ENCODE results near the gene C18orf32. TPM values are rescaled to one million over a fixed set of nuclear protein-coding genes. Genes with fewer than 3 reads are reported as not detected.
A peak's percentile ranks its signal among the peaks of the same experiment; 100 is the strongest.
"Not testable (repeated sequence)": the region's sequence is repeated elsewhere in the genome, so short reads cannot be mapped to it uniquely, and the experiment has no call there.

C18orf32 gene
- total RNA-seq, 4 donors from 2014 or later = 10.0 to 50.2 (median 28.1) TPM

- WGBS, 2 donors (ENCODE audit: low coverage in 1 of 2) = 83 to 94% methylated on average over 3 to 4 of the region's 4 CpGs
- intact Hi-C loops (cut with DNase I; ENCODE audit: low total_unique reads) = no loop called here
- no peak for TF ChIP-seq POLR2AphosphoS5 (IDR thresholded peaks at IDR 0.05)
- no peak for TF ChIP-seq CTCF (IDR thresholded peaks at IDR 0.05)
These were observed 29.4 kb downstream of the C18orf32 start for GRCh38 chr18:49457616-49458015.

GRCh38 chr18:49456794-49457193, 30.2 kb downstream of the C18orf32 start:
- TF ChIP-seq EP300 (IDR thresholded peaks at IDR 0.05; ENCODE audit: low read depth) (no peak), POLR2AphosphoS5 (IDR thresholded peaks at IDR 0.05) (no peak), CTCF (IDR thresholded peaks at IDR 0.05) (no peak), POLR2A (IDR thresholded peaks at IDR 0.05) (no peak)
- in situ Hi-C loops (cut with MboI; ENCODE audit: low pct_ligation_motif_present in 1 of 4, low pct_unique_long_range_greater_than_20kb in 1 of 4, low sequenced_read_pairs in 3 of 4) (no loop called here), intact Hi-C loops (cut with DNase I; ENCODE audit: low total_unique reads) (no loop called here)
- Histone ChIP-seq H3K9me3 (no peaks in the 10 kb centered on the region), H3K4me1 (peaks cover 0 to 22% (median 13%) of the 10 kb centered on the region in 4 donors), H3K36me3 (no peaks in the 10 kb centered on the region), H3K4me3 (no peak overlapping the region), H3K27me3 (no peaks in the 10 kb centered on the region), H3K27ac (no peak overlapping the region)
- DNase-seq = no peak
- WGBS, 2 donors (ENCODE audit: low coverage in 1 of 2) = 40 to 80% methylated on average over 1 of the region's 1 CpG

More at GRCh38 chr18:49457616-49458015, 29.4 kb downstream of the C18orf32 start:
- Histone ChIP-seq H3K27ac (no peak overlapping the region), H3K4me1 (peaks cover 0 to 22% (median 13%) of the 10 kb centered on the region in 4 donors), H3K4me3 (no peak overlapping the region), H3K36me3 (no peaks in the 10 kb centered on the region), H3K27me3 (no peaks in the 10 kb centered on the region), H3K9me3 (no peaks in the 10 kb centered on the region)
- in situ Hi-C loops (cut with MboI; ENCODE audit: low pct_ligation_motif_present in 1 of 4, low pct_unique_long_range_greater_than_20kb in 1 of 4, low sequenced_read_pairs in 3 of 4) = no loop called here
- no peak for DNase-seq

GRCh38 chr18:49452534-49452933, 34.5 kb downstream of the C18orf32 start:
- intact Hi-C loops (cut with DNase I; ENCODE audit: low total_unique reads); in situ Hi-C loops (cut with MboI; ENCODE audit: low pct_ligation_motif_present in 1 of 4, low pct_unique_long_range_greater_than_20kb in 1 of 4, low sequenced_read_pairs in 3 of 4): not testable (repeated sequence)
- WGBS, 2 donors (ENCODE audit: low coverage in 1 of 2) = no CpG with 5 or more reads among the region's 12 CpGs

GRCh38 chr18:49447810-49448745, 39.0 kb downstream of the C18orf32 start:
- no peaks in the 10 kb centered on the region for H3K36me3 ChIP-seq
- H3K27ac ChIP-seq = no peak overlapping the region
- DNase-seq = peak; percentile 21
- in situ Hi-C loops (cut with MboI; ENCODE audit: low pct_ligation_motif_present in 1 of 4, low pct_unique_long_range_greater_than_20kb in 1 of 4, low sequenced_read_pairs in 3 of 4) = loop anchor here in 3 of 4 donors (25.0 kb wide), 2 partner anchors 186 to 761 kb away; no protein-coding TSS in a partner anchor
- H3K4me3 ChIP-seq = no peak overlapping the region
- TF ChIP-seq POLR2A (IDR thresholded peaks at IDR 0.05) (no peak), POLR2AphosphoS5 (IDR thresholded peaks at IDR 0.05) (no peak), CTCF (IDR thresholded peaks at IDR 0.05) (peak; percentile 35 to 62 (median 58)), EP300 (IDR thresholded peaks at IDR 0.05; ENCODE audit: low read depth) (no peak)
- H3K27me3 ChIP-seq = no peaks in the 10 kb centered on the region
- 52 to 74% methylated on average over 2 to 3 of the region's 3 CpGs for WGBS, 2 donors (ENCODE audit: low coverage in 1 of 2)
- H3K9me3 ChIP-seq = peaks cover 8 to 24% of the 10 kb centered on the region in 2 donors
- intact Hi-C loops (cut with DNase I; ENCODE audit: low total_unique reads) = no loop called here
- no peaks in the 10 kb centered on the region for H3K4me1 ChIP-seq

More at GRCh38 chr18:49452534-49452933, 34.5 kb downstream of the C18orf32 start:
- H3K27ac ChIP-seq, H3K4me1 ChIP-seq, H3K27me3 ChIP-seq, DNase-seq, H3K36me3 ChIP-seq, H3K4me3 ChIP-seq: not testable (repeated sequence)
- peaks cover 8 to 24% of the 10 kb centered on the region in 2 donors for H3K9me3 ChIP-seq

Data from transverse colon (tissue), 4 donors.